ENCODE measurements around the gene NR4A1.

The NR4A1 gene

DNA sequence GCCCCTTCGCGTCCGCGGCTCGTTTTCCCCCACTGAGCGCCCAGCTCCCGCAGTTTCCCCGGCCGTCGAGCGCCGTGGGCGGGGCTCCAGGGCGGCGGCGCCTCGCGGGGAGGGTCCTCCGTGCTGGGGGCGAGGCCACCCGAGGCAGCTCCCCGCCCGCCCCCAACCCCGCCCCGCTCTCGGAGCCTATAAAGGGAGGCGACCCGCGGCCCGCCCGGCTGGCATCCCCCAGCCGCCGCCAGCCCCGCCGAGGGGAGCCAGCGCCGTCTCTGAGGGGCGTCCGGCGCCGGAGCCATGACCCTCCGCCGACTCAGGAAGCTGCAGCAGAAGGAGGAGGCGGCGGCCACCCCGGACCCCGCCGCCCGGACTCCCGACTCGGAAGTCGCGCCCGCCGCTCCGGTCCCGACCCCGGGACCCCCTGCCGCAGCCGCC, 44.5 kb upstream of the NR4A1 start, which contains the start of gene TAMALIN:
TSS of gene TAMALIN (plus strand) at position 221 of the 432 bp plus-strand sequence. CDS start at position 295, 74 bp downstream.
- Histone ChIP-seq H3K36me3 (ENCODE audit: insufficient read depth, insufficient read length, low read length) (peaks cover 26% of the 10 kb centered on the region), H3K27me3 (ENCODE audit: insufficient read depth, insufficient read length) (peaks cover 12% of the 10 kb centered on the region), H3K4me1 (ENCODE audit: insufficient read depth, insufficient read length) (peaks cover 37% of the 10 kb centered on the region), H3K9me3 (ENCODE audit: insufficient read depth, low read length) (no peaks in the 10 kb centered on the region), H3K4me3 (ENCODE audit: insufficient read length, low read depth) (peak within 1 kb of the TSS; percentile 86), H3K9ac (ENCODE audit: insufficient read length, low read depth) (peak within 1 kb of the TSS; percentile 93)
- DNase-seq (ENCODE audit: low read depth, low spot score) = no peak
- no peak for TF ChIP-seq YY1 (IDR thresholded peaks at IDR 0.05; ENCODE audit: insufficient read depth, insufficient read length)
- no peak for TF ChIP-seq ZNF274 (IDR thresholded peaks at IDR 0.05; ENCODE audit: low read depth, low read length)
- no peak for TF ChIP-seq SUZ12 (IDR thresholded peaks at IDR 0.05; ENCODE audit: extremely low read depth, insufficient read depth, insufficient read length)

DNA sequence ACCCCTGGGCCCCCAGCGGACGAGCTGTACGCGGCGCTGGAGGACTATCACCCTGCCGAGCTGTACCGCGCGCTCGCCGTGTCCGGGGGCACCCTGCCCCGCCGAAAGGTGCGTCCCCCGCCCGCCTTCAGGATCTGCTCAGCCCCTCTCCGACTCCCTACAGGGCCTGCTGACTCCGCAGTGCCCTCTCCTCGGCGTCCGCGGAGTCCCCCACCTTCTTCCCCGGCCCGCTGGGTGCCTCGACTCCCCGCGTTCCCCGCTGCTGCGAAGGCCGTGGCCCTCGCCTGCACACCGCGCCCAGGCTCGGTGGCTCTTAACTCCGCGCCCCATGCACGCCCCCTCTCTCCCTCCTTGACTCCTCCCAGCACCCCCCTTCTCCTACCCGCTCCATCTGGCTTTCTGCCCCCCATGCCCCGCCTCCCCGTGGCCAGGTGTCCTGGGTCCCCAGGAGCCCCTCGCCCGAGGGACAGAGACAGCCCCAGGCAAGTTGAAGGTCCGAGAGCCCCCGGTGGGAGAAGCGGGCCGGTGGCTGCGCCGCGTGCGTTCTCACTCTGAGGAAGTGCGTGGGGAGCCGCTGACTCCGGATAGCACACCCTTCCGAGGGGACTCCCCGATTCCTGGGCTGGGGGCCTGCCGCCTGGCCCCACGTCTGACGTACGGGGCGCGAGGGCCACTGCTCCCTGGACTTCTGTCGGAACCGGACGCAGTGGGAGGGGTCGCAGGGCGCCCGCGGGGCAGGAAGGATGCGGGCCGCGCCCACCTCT, 43.9 kb upstream of the NR4A1 start:
- TF ChIP-seq YY1 (IDR thresholded peaks at IDR 0.05; ENCODE audit: insufficient read depth, insufficient read length) (no peak), ZNF274 (IDR thresholded peaks at IDR 0.05; ENCODE audit: low read depth, low read length) (no peak), SUZ12 (IDR thresholded peaks at IDR 0.05; ENCODE audit: extremely low read depth, insufficient read depth, insufficient read length) (no peak)
- no peaks in the 10 kb centered on the region; the same call in 1 of the 2 replicates for H3K9me3 ChIP-seq (ENCODE audit: insufficient read depth, low read length)
- H3K4me3 ChIP-seq (ENCODE audit: insufficient read length, low read depth) = peak overlapping the region; percentile 86
- H3K4me1 ChIP-seq (ENCODE audit: insufficient read depth, insufficient read length) = peaks cover 37% of the 10 kb centered on the region
- DNase-seq (ENCODE audit: low read depth, low spot score) = no peak
- H3K27me3 ChIP-seq (ENCODE audit: insufficient read depth, insufficient read length) = peaks cover 12% of the 10 kb centered on the region
- peaks cover 31% of the 10 kb centered on the region for H3K36me3 ChIP-seq (ENCODE audit: insufficient read depth, insufficient read length, low read length)
- H3K9ac ChIP-seq (ENCODE audit: insufficient read length, low read depth) = peak overlapping the region; percentile 93

DNA sequence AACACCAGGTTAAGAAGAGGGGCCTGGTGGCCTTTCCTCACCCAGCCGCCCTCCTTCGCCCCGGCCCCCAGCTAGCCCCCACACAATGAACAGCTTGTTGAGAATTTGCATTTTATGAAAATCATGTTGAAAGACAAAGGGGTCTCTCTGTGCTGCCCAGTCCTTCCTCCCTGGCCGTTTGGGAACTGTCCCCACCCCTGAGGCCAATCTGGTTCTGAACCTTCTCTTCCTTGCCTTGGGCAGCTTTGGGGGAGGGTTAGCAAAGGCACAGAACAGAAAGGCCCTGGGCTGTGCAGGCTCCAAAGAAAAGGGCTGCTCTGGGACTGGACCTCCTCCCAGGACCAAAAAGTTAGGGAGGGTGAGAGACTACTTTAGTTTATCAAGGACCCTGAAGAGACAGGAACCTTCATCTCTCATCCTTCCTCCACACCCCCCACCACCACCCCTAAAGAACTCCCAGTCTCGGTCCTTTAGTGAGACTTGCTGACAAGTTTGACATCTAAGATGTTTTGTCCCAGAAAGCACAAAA, 43.2 kb upstream of the NR4A1 start:
- TF ChIP-seq ZNF274 (IDR thresholded peaks at IDR 0.05; ENCODE audit: low read depth, low read length) (no peak), YY1 (IDR thresholded peaks at IDR 0.05; ENCODE audit: insufficient read depth, insufficient read length) (no peak), SUZ12 (IDR thresholded peaks at IDR 0.05; ENCODE audit: extremely low read depth, insufficient read depth, insufficient read length) (no peak)
- peak overlapping the region; percentile 93 for H3K9ac ChIP-seq (ENCODE audit: insufficient read length, low read depth)
- peaks cover 12% of the 10 kb centered on the region for H3K27me3 ChIP-seq (ENCODE audit: insufficient read depth, insufficient read length)
- peaks cover 35% of the 10 kb centered on the region for H3K4me1 ChIP-seq (ENCODE audit: insufficient read depth, insufficient read length)
- H3K36me3 ChIP-seq (ENCODE audit: insufficient read depth, insufficient read length, low read length) = peaks cover 31% of the 10 kb centered on the region
- no peak for DNase-seq (ENCODE audit: low read depth, low spot score)
- no peaks in the 10 kb centered on the region; the same call in 1 of the 2 replicates for H3K9me3 ChIP-seq (ENCODE audit: insufficient read depth, low read length)
- peak overlapping the region; percentile 86 for H3K4me3 ChIP-seq (ENCODE audit: insufficient read length, low read depth)

DNA sequence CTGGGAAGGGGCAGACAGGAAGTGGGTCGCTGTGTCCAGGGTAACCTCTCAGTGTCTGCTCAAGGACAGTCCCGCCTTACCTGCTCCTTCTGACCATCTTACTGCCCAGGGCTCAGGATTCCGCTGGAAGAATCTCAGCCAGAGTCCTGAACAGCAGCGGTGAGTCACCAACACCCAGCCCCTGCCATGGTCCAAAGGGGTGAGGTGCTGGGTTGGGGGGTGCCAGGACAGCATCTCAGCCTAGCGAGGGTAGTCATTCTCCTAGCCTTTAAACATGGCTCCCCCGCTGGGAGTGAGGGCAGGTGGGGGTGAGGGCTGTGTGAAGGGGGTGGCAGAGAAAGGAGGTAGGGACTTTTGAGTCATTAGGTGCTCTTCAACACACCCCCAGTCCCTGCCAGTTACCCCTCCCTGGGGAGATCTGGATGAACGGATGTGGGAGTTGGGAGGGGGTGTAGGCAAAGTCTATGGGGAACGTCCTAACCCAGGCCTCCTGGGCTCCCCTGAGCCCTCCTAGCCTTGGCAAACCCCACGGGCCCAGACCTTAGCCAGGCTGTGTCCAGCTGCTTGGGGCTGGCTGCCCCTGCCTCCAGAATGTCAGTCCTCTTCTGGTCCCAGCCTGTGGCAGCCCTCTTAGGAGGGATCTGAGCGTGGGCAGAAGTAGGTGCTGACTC, 42.0 kb upstream of the NR4A1 start:
- no peak overlapping the region for H3K4me3 ChIP-seq (ENCODE audit: insufficient read length, low read depth)
- peaks cover 43% of the 10 kb centered on the region for H3K4me1 ChIP-seq (ENCODE audit: insufficient read depth, insufficient read length)
- no peaks in the 10 kb centered on the region; the same call in 1 of the 2 replicates for H3K9me3 ChIP-seq (ENCODE audit: insufficient read depth, low read length)
- peak overlapping the region; percentile 65 for H3K9ac ChIP-seq (ENCODE audit: insufficient read length, low read depth)
- H3K36me3 ChIP-seq (ENCODE audit: insufficient read depth, insufficient read length, low read length) = peaks cover 42% of the 10 kb centered on the region
- H3K27me3 ChIP-seq (ENCODE audit: insufficient read depth, insufficient read length) = peaks cover 12% of the 10 kb centered on the region
- no peak for DNase-seq (ENCODE audit: low read depth, low spot score)
- no peak for TF ChIP-seq SUZ12 (IDR thresholded peaks at IDR 0.05; ENCODE audit: extremely low read depth, insufficient read depth, insufficient read length)
- no peak for TF ChIP-seq YY1 (IDR thresholded peaks at IDR 0.05; ENCODE audit: insufficient read depth, insufficient read length)
- TF ChIP-seq ZNF274 (IDR thresholded peaks at IDR 0.05; ENCODE audit: low read depth, low read length) = no peak

DNA sequence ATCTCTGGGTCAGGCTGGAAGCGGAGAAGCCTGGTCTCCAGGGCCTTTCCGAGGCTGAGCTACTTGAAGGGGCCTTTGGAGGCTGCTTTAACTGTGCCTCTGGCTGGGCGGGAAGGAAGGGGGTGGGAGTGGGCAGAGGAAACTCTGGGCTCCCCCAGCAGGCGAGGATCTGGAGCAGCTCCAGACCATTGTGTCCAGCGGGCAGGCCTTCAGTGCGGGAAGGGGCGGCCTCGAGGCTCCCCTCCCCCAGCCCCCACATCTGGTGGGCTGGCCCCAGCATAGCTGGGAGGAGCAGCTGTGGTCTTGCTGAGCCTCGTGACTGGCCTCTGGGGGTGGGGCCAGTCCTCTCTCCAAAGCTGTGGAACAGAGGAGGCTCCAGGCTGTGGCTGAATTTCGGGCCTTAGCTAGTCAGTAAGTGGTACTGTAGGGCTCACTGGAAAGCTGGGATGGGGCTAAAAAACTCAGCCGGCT, 41.1 kb upstream of the NR4A1 start:
- Histone ChIP-seq H3K4me1 (ENCODE audit: insufficient read depth, insufficient read length) (peaks cover 39% of the 10 kb centered on the region), H3K9me3 (ENCODE audit: insufficient read depth, low read length) (no peaks in the 10 kb centered on the region; the same call in 1 of the 2 replicates), H3K9ac (ENCODE audit: insufficient read length, low read depth) (peak overlapping the region; percentile 68), H3K36me3 (ENCODE audit: insufficient read depth, insufficient read length, low read length) (peaks cover 47% of the 10 kb centered on the region), H3K4me3 (ENCODE audit: insufficient read length, low read depth) (no peak overlapping the region), H3K27me3 (ENCODE audit: insufficient read depth, insufficient read length) (peaks cover 12% of the 10 kb centered on the region)
- TF ChIP-seq YY1 (IDR thresholded peaks at IDR 0.05; ENCODE audit: insufficient read depth, insufficient read length) (no peak), SUZ12 (IDR thresholded peaks at IDR 0.05; ENCODE audit: extremely low read depth, insufficient read depth, insufficient read length) (no peak), ZNF274 (IDR thresholded peaks at IDR 0.05; ENCODE audit: low read depth, low read length) (no peak)
- DNase-seq (ENCODE audit: low read depth, low spot score) = peak; percentile 82

DNA sequence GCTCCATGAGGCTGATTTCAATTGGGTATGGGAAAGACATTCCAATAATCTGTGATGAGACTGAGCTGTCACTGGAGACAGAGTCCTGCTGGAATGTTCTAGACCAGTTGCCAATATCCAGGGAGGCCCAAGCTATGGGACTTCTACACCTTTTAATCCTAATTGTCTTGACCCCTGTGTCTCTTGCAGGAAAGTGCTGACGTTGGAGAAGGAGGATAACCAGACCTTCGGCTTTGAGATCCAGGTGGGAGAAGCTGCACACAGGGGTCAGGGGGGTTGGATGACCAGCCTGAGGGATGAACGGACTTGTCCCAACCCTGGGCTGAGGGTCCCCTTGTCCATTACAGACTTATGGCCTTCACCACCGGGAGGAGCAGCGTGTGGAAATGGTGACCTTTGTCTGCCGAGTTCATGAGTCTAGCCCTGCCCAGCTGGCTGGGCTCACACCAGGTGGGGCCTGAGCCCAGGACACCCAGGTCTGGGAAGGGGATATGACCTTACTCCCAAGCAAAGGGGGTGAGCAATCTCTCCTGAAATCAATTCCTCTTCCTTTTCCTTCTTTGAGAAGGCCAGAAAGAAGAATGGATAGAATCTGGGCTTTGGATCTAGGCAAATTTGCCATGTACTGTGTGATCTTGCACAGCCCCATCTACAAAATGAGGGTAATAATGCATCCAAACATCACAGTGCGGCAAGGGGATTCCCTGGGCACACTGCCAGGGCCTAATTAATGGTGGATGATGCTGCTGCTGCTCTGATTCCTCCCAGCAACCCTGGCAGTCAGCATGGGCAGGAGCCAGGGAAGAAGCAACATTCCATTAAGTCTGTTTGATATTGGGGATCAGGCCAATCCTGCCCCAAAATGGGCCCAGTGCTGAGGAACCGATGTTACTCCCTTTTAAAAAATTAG, 40.3 kb upstream of the NR4A1 start:
- TF ChIP-seq ZNF274 (IDR thresholded peaks at IDR 0.05; ENCODE audit: low read depth, low read length) (no peak), SUZ12 (IDR thresholded peaks at IDR 0.05; ENCODE audit: extremely low read depth, insufficient read depth, insufficient read length) (no peak), YY1 (IDR thresholded peaks at IDR 0.05; ENCODE audit: insufficient read depth, insufficient read length) (no peak)
- Histone ChIP-seq H3K4me3 (ENCODE audit: insufficient read length, low read depth) (no peak overlapping the region), H3K36me3 (ENCODE audit: insufficient read depth, insufficient read length, low read length) (peaks cover 55% of the 10 kb centered on the region), H3K9me3 (ENCODE audit: insufficient read depth, low read length) (no peaks in the 10 kb centered on the region; the same call in 1 of the 2 replicates), H3K27me3 (ENCODE audit: insufficient read depth, insufficient read length) (peaks cover 8% of the 10 kb centered on the region), H3K9ac (ENCODE audit: insufficient read length, low read depth) (peak overlapping the region; percentile 12), H3K4me1 (ENCODE audit: insufficient read depth, insufficient read length) (peaks cover 39% of the 10 kb centered on the region)
- DNase-seq (ENCODE audit: low read depth, low spot score) = no peak

Data from NT2/D1 (cell line).